SH-SY5Y (cell line): ENCODE data around the gene PCGF1.

ENCODE experiments used
- GATA2 ChIP-seq: IDR thresholded peaks from 2 replicates; pipeline ENCODE4 v1.6.1; 2011; ENCODE audit warnings: mild to moderate bottlenecking, low read depth, low read length
- GATA3 ChIP-seq: IDR thresholded peaks from 2 replicates; pipeline ENCODE4 v1.6.1; 2011; ENCODE audit warnings: low read depth, mild to moderate bottlenecking, low read length, moderate library complexity

The PCGF1 gene

DNA sequence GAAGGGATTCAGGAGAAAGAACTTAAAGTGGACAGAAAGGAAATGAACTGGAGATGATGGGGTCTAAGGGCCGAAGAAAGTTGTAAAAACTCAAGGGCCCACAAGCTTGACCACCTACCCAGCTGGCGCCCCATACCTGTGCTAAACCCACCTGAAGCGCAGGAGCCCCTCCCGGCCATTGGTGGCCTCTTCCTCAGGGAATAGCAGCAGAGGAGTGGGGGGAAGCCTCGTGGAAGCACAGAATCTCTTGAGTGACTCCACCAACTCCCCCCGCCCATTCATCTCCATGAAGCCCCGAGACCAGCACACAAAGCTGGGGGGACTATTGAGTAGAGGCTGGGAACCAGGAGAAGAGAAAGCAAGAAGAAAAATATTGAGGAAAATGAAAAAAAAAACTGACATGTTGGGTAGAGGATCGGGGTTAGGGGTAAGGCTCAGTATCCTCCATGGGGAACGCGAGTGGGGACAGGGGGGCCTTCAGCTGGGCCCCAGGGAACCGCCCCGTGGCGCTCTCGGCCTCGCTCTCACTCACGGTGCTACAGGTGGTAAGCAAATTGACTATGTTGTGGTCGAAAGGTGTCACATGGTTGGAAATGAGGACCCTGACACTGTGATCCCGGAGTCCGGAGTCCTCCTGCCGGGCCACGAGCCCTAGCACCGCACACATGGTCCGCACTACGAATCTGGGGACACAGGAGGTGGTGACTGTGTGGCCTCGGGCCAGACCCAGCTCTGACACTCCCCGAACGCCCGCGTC is 21.3 kb upstream of the PCGF1 start:
- TF ChIP-seq GATA3 (no peak), GATA2 (no peak)

DNA sequence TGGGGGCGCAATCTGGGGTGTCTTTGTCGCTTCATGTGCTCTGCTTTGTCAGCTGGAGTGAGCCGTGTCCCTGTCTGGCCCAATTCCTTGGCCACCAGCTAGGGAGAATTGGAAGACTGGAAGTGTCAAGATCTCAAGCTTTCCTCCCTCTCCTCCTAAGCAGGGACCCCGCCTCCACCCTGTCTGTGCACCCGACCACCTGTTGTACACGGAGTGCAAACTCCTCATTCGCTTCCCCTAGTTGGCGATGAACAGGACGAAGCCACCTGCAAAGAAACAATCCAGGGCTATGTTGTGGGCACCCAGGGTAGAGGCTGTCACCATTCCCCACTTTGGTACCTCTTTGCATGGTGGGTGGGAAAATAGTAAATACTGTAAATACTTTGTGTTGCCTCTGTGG is 20.2 kb upstream of the PCGF1 start:
- TF ChIP-seq GATA3 = no peak
- no peak for TF ChIP-seq GATA2

DNA sequence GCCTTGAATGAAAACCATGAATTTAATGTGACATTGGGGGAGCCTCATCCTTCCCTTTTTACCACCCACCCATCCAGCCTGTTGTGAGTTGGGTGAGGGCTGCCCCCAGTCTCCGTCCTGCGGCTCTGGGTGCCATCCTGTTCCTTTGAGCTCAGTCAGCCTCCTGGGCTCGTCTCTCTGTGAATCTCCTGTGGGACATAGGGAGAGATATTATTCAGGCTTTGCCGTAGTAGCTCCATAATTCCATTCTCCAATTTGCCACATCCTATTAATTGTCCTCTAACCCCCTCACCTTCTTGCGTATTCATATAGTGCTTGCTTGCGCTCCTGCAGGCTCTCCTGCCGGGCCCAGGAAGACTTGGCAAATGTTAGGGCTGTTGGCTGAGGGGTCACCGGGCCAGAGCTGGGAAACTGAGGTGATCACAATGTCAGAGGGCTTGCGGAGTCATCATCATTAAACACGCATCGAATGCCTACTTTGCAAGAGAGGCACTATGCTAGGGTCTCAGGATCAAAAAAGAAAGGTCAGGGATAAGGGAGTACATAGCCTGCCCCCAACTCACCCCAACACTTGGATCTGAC is 19.2 kb upstream of the PCGF1 start:
- no peak for TF ChIP-seq GATA2
- TF ChIP-seq GATA3 = no peak

DNA sequence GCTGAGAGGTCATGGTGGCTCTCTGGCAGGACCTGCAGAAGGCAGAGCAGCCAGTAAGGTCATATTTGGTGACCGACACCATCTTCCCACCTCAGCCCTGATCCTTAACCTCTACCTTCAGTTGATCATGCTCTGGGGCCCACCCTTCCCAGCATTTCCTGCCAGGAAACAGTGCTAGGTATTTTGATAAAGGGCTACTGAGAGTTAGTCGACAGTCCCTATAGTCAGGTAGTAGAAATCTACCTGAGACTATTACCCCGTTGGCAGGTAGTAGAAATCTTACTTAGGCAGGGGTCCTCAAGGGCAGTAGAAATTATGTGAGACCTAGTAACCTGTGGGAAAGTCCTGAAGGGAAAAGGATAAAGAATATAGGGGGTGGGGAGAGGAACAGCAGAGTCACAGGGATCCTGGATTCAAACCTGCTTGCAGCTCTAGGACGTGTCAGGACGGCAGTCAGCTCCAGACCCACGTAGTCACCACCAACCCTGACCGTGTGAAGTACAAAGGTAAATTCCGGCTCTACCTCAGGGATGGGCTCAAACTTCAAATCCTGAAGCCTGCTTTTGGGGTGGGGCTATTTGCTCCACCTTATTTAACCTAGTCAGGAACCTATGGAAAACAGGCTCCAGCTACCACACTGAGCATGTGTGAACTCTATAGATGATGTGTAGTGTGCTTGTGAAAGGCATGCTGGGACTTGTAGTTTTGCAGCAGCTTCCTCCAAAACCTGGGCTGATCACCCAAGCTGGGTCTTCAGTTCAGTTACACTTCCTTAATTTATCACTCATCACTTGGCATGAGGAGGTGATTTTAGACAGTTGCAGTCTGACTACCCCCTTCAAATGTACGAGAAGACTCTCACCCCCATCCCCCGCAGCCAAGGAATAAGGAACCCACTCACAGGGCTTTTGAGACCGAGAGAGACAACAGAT is 18.5 kb upstream of the PCGF1 start, which contains the start of gene DQX1:
Gene DQX1 (minus strand): TSS at position 515 of the 932 bp plus-strand sequence. CDS start 502 bp downstream, at position 13.
- no peak for TF ChIP-seq GATA3
- no peak for TF ChIP-seq GATA2

DNA sequence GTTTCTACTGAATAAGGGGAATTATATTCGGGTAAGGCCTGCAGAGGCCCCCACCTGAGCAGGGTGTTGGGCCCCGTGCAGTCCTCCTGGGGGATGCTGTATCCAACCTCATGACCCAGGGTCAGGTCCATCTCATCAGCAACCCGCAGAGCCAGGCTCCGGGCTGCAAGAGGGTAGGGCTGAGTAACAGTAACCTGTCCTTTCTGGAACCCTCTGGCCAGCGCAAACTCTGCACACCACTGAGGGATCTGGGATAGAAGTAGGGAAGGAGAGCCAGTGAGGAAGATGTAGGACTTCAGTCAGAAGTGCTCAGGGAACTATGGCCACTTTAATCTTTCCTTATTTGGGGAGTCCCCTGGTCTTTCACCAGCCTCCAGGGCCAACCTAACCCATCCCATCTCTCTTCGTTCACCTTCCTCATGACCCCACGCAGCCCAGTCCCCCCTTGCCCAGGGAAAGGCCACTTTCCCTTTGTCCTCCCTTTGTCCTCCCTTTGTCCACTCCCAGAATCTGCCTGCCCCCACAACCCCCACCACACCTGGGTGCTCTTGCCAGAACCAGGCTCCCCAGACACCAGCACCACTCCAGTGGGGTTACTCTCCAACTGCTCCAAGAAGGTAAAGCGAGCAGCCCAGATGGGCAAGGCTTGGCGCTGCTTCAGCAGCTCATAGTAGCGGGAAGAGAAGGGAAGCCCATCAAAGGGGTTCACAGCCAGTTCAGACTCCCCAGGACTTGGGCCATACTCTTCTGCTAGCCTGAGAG is 17.6 kb upstream of the PCGF1 start:
- TF ChIP-seq GATA2 (no peak), GATA3 (no peak)

DNA sequence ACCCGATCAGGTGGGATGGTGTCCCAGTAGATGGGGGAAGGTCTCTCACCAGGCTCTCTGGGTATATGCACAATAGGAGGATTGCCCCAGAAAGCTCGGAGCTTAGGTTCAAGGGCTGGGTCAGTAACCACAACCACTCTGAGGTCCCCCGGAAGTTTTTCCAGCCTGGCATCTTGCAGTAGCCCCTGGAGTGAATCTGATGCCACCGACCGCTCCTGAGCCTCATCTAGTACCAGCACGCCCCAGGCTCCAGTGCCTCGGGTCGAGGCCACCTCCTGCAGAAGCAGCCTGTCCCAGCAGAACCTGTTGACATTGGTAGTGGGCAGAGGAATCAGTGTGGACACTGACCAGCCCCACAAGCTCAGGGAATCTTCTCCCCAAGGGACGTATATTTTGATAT is 16.5 kb upstream of the PCGF1 start:
- TF ChIP-seq GATA3 (no peak), GATA2 (no peak)

DNA sequence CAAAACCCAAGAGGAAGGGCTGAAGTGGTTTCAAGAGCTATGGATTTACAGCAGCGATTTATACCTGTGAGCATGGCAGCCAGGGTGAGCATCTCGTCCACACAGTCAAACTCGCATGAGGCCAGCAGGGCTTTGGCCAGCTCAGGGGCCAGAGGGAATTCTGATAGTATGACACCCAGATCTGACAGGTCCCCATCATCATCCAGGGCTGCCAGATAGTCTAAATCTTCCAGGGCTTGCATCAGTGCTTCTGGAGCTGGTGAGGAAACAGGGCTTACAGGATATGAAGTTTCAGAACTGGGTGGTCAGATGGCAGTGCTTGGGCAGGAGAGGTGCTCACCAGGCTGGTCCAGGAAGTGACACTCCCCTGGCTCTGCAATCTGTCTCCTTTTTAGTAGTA is 15.0 kb upstream of the PCGF1 start:
- TF ChIP-seq GATA3 (no peak), GATA2 (no peak)

DNA sequence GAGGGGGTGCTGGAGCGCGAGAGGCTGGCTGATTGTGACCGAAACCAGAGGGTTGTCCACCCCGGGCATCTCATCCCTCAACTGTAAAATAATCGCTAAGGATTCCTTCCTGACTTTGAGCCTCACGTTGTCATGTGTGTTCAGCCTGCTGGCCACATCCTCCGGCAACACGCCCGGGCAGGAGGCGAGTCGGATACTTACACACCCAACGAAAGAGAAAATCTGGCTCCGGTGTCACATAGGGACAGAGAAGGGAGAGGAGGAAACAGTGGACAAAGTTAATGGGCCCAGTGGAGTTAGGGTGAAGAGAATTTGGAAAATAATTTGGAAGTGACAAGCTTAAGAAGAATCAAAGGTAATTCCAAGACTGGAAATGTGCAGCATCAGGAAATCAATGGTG is 9.2 kb upstream of the PCGF1 start:
- no peak for TF ChIP-seq GATA2
- TF ChIP-seq GATA3 = no peak

DNA sequence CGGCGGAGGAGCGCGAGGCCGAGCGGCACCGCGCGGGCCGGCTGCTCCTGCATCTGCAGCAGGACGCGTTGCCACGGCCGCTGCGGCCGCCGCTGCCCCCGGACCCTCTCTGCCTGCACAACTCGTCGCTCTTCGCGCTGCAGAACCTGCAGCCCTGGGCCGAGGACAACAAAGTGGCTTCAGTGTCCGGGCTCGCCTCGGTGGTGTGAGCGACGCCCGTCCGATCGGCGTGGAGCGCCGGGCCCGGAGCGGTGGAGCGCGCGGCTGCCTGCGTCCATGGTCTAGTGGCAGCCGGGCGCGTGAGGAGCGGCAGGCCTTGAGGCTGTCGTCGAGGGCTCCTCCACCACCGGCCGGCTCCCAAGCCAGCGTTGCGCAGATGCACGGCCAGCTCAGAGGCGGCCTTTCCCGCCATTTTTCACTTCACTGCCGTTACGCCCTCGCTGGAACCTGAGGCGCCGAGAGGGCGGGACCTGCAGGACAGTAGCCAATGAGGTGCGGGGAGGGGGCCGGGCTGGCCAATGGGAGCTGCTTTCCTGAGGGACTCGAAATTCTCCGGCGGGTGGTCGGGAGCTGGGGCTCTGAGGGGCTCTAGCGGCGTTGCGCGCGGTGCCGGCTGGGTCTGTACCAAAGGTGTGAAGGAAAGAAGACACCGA is 8.6 kb upstream of the PCGF1 start:
- TF ChIP-seq GATA3 (no peak), GATA2 (no peak)

DNA sequence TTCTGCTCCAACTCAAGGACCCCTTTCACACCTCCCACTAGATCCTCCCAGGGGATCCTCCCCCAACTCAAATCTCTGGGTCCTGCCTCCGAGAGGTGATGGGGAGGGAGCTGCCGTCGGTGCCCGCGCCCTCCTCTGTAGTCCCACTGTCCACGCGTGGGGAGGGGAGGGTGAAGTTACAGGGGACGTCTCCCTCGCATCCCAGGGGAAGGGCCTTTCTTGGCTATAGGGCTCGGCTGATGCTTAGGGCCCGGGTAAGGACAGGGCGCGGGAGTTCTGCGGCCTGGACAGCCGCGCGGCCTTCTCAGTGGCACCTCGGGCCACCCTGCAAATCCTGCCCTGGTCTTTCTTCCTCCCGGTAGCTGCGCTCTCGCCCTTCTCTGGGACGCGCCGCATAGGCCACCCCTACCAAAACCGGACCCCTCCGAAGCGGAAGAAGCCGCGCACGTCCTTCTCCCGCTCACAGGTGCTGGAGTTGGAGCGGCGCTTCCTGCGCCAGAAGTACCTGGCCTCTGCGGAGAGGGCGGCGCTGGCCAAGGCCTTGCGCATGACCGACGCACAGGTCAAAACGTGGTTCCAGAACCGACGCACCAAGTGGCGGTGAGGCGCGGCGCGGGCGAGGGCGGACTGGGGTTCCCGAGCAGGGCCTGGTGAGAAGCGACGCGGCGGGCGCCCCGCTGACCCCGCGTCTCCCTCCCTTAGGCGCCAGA is 7.9 kb upstream of the PCGF1 start:
- TF ChIP-seq GATA2 (no peak), GATA3 (no peak)

DNA sequence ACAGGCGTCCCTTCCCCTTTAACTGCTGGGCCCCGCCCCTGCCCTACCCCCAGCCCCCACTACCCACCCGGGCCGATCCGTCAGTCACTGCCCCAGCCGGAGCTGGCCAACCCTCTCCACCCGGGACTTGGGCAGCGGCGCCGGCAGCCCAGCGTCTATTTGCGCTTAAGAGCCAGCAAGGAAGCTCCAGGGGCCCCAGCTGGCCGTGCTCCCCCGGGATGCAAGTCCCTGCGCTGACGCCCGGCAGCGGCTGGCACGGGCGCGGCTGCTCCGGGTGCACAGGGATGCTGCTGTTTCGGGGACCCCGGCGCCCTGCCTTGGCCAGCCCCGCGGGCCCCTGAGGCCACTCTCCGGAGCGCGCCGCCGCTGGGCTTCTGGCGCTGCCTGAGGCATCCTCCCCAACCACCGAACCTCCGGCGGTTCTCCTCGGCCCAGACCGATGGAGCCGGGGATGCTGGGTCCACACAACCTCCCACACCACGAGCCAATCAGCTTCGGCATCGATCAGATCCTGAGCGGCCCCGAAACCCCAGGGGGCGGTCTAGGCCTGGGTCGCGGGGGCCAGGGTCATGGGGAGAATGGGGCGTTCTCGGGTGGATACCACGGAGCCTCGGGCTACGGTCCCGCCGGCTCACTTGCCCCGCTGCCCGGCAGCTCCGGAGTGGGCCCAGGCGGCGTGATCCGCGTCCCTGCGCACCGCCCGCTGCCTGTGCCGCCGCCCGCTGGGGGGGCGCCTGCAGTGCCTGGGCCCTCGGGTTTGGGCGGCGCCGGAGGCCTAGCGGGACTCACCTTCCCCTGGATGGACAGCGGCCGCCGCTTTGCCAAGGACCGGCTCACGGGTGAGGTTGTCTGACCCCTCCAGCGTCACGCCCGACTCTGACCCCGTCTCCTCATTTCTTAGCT is 7.1 kb upstream of the PCGF1 start, which contains the start of gene TLX2:
Gene TLX2 (plus strand): TSS at position 83 of the 903 bp plus-strand sequence. CDS start 357 bp downstream, at position 440.
- no peak for TF ChIP-seq GATA3
- TF ChIP-seq GATA2 = no peak; the same call in 1 of the 2 replicates
